GM21367 (cell line): Measurements from ENCODE around the gene ABLIM3.
"Not testable (repeated sequence)": the region's sequence is repeated elsewhere in the genome, so short reads cannot be mapped to it uniquely, and the experiment has no call there.

Source experiments
- ATAC-seq: cut with Tn5 transposase; IDR thresholded peaks from one replicate; pipeline ENCODE4 v1.9.1; 2021; ENCODE audit not compliant: unreplicated experiment

ABLIM3 gene

GRCh38 chr5:149247726-149248125, 106.4 kb downstream of the ABLIM3 start:
- no peak for ATAC-seq

- ATAC-seq: no peak
These were observed 110.3 kb downstream of the ABLIM3 start for GRCh38 chr5:149251546-149251945.

GRCh38 chr5:149254506-149254905, 113.2 kb downstream of the ABLIM3 start:
- ATAC-seq: no peak

- no peak for ATAC-seq
These were observed 115.2 kb downstream of the ABLIM3 start for GRCh38 chr5:149256451-149256850.

GRCh38 chr5:149257131-149257530, 115.8 kb downstream of the ABLIM3 start:
- no peak for ATAC-seq

- no peak for ATAC-seq
These were observed 116.8 kb downstream of the ABLIM3 start for GRCh38 chr5:149257889-149258705.

GRCh38 chr5:149260761-149261160, 119.5 kb downstream of the ABLIM3 start:
- no peak for ATAC-seq

- ATAC-seq: no peak
These were observed 120.0 kb downstream of the ABLIM3 start for GRCh38 chr5:149261246-149261645.

GRCh38 chr5:149262315-149262714, 121.0 kb downstream of the ABLIM3 start:
- no peak for ATAC-seq

GRCh38 chr5:149264439-149265067, 123.3 kb downstream of the ABLIM3 start:
- peak; percentile 82 for ATAC-seq

GRCh38 chr5:149265068-149265465, 123.8 kb downstream of the ABLIM3 start:
- no peak for ATAC-seq

- ATAC-seq: no peak
These were observed 124.3 kb downstream of the ABLIM3 start for GRCh38 chr5:149265597-149265996.

- ATAC-seq: no peak
These were observed 126.1 kb downstream of the ABLIM3 start for GRCh38 chr5:149267241-149267973.

GRCh38 chr5:149268928-149269557, 127.8 kb downstream of the ABLIM3 start:
- ATAC-seq: no peak

- ATAC-seq: no peak
These were observed 130.0 kb downstream of the ABLIM3 start for GRCh38 chr5:149271195-149271715.

- ATAC-seq: no peak
These were observed 130.6 kb downstream of the ABLIM3 start, which contains the start of gene AFAP1L1 for GRCh38 chr5:149271716-149272563. AFAP1L1 (plus strand) TSS chr5:149271859; CDS start chr5:149271969, 110 bp downstream.

GRCh38 chr5:149272781-149273180, 131.5 kb downstream of the ABLIM3 start:
- ATAC-seq: not testable (repeated sequence)

- no peak for ATAC-seq
These were observed 131.9 kb downstream of the ABLIM3 start for GRCh38 chr5:149273237-149273636.

- ATAC-seq: no peak
These were observed 132.7 kb downstream of the ABLIM3 start for GRCh38 chr5:149273950-149274349.

GRCh38 chr5:149274939-149275338, 133.6 kb downstream of the ABLIM3 start:
- no peak for ATAC-seq
